MM.1S (cell line): ENCODE results near the gene PSMB8.

Source experiments
- DNase-seq: peaks from one replicate; pipeline ENCODE4 v3.0.0-alpha.2; 2015
- H2AFZ ChIP-seq: fragments of 300-600 bp; sonication (generic); 2 replicates; pipeline ENCODE4 v1.6.0; 2016; ENCODE audit warnings: antibody characterized with exemption, low read length
- H3F3A ChIP-seq: fragments of 300-600 bp; sonication (generic); 2 replicates; pipeline ENCODE4 v1.6.1; 2016; ENCODE audit warnings: mild to moderate bottlenecking, antibody characterized with exemption, low read length, moderate library complexity, mixed read lengths; ENCODE audit not compliant: insufficient read depth
- H3K27ac ChIP-seq: fragments of 300-600 bp; sonication (generic); 2 replicates; pipeline ENCODE4 v1.5.1; 2016; ENCODE audit warnings: mild to moderate bottlenecking, low read length
- H3K27me3 ChIP-seq: fragments of 300-600 bp; sonication (generic); replicated peaks from 2 replicates; pipeline ENCODE4 v1.6.0; 2016; ENCODE audit warnings: low read length; ENCODE audit not compliant: insufficient read depth
- H3K36me3 ChIP-seq: fragments of 300-600 bp; sonication (generic); replicated peaks from 2 replicates; pipeline ENCODE4 v1.6.1; 2016; ENCODE audit warnings: mild to moderate bottlenecking, low read length, mixed read lengths; ENCODE audit not compliant: insufficient read depth
- H3K4me1 ChIP-seq: fragments of 300-600 bp; sonication (generic); 2 replicates; pipeline ENCODE4 v1.6.1; 2016; ENCODE audit warnings: low read length, mixed read lengths
- H3K4me2 ChIP-seq: fragments of 300-600 bp; sonication (generic); 2 replicates; pipeline ENCODE4 v1.6.0; 2016; ENCODE audit warnings: low read depth, low read length
- H3K4me3 ChIP-seq: fragments of 300-600 bp; sonication (generic); 2 replicates; pipeline ENCODE4 v1.5.1; 2016; ENCODE audit warnings: low read length, mixed read lengths
- H3K79me2 ChIP-seq: fragments of 300-600 bp; sonication (generic); 2 replicates; pipeline ENCODE4 v1.6.1; 2016; ENCODE audit warnings: mixed run types, low read length, mixed read lengths
- H3K9ac ChIP-seq: fragments of 300-600 bp; sonication (generic); 2 replicates; pipeline ENCODE4 v1.6.1; 2016; ENCODE audit warnings: low read length, mixed read lengths
- H3K9me2 ChIP-seq: fragments of 300-600 bp; sonication (generic); replicated peaks from 2 replicates; pipeline ENCODE4 v1.6.1; 2016; ENCODE audit warnings: mild to moderate bottlenecking, low read length, mixed read lengths; ENCODE audit not compliant: insufficient read depth
- H3K9me3 ChIP-seq: fragments of 300-600 bp; sonication (generic); replicated peaks from 2 replicates; pipeline ENCODE4 v1.6.1; 2016; ENCODE audit warnings: mild to moderate bottlenecking, low read length, mixed read lengths; ENCODE audit not compliant: insufficient read depth
- H4K20me1 ChIP-seq: fragments of 300-600 bp; sonication (generic); 2 replicates; pipeline ENCODE4 v1.6.1; 2016; ENCODE audit warnings: mild to moderate bottlenecking, low read length, moderate library complexity, mixed read lengths; ENCODE audit not compliant: insufficient read depth
- CTCF ChIP-seq: fragments of 300-600 bp; sonication (generic); IDR thresholded peaks from 2 replicates; pipeline ENCODE4 v1.5.1; 2016; ENCODE audit warnings: antibody characterized with exemption, low read length, mixed read lengths
- EZH2 ChIP-seq: fragments of 300-600 bp; sonication (generic); optimal IDR thresholded peaks from 2 replicates; pipeline ENCODE3; 2017; ENCODE audit warnings: low read depth, mild to moderate bottlenecking, antibody characterized with exemption, low read length, mixed read lengths
- EZH2phosphoT487 ChIP-seq: fragments of 300-600 bp; sonication (generic); IDR thresholded peaks from 2 replicates; pipeline ENCODE4 v1.6.1; 2018; ENCODE audit warnings: antibody characterized with exemption, low read length

Gene PSMB8

GRCh38 chr6:32888576-32888975 is 44.7 kb upstream of the PSMB8 start:
- no peaks in the 10 kb centered on the region for H3K79me2 ChIP-seq
- no peaks in the 10 kb centered on the region for H3F3A ChIP-seq
- peaks cover 7% of the 10 kb centered on the region; the same call in 1 of the 2 replicates for H3K27me3 ChIP-seq
- no peak overlapping the region for H3K4me3 ChIP-seq
- no peaks in the 10 kb centered on the region for H3K9me3 ChIP-seq
- H2AFZ ChIP-seq: no peak overlapping the region
- no peak overlapping the region for H3K27ac ChIP-seq
- no peaks in the 10 kb centered on the region for H3K36me3 ChIP-seq
- H3K4me1 ChIP-seq: no peaks in the 10 kb centered on the region
- TF ChIP-seq CTCF (no peak), EZH2 (no peak), EZH2phosphoT487 (no peak)
- no peak for DNase-seq
- no peaks in the 10 kb centered on the region for H4K20me1 ChIP-seq
- H3K9ac ChIP-seq: no peak overlapping the region
- no peak overlapping the region for H3K4me2 ChIP-seq
- H3K9me2 ChIP-seq: no peaks in the 10 kb centered on the region

- Histone ChIP-seq H3K4me2 (no peak overlapping the region), H3K79me2 (no peaks in the 10 kb centered on the region), H2AFZ (no peak overlapping the region), H3K4me1 (no peaks in the 10 kb centered on the region), H3K27ac (no peak overlapping the region), H3K4me3 (no peak overlapping the region), H4K20me1 (no peaks in the 10 kb centered on the region), H3K36me3 (no peaks in the 10 kb centered on the region), H3K27me3 (peaks cover 7% of the 10 kb centered on the region; the same call in 1 of the 2 replicates), H3F3A (no peaks in the 10 kb centered on the region), H3K9ac (no peak overlapping the region), H3K9me3 (no peaks in the 10 kb centered on the region), H3K9me2 (no peaks in the 10 kb centered on the region)
- DNase-seq: no peak
- TF ChIP-seq EZH2 (no peak), EZH2phosphoT487 (no peak)
Observed at GRCh38 chr6:32887616-32888015, 43.8 kb upstream of the PSMB8 start.

DNA sequence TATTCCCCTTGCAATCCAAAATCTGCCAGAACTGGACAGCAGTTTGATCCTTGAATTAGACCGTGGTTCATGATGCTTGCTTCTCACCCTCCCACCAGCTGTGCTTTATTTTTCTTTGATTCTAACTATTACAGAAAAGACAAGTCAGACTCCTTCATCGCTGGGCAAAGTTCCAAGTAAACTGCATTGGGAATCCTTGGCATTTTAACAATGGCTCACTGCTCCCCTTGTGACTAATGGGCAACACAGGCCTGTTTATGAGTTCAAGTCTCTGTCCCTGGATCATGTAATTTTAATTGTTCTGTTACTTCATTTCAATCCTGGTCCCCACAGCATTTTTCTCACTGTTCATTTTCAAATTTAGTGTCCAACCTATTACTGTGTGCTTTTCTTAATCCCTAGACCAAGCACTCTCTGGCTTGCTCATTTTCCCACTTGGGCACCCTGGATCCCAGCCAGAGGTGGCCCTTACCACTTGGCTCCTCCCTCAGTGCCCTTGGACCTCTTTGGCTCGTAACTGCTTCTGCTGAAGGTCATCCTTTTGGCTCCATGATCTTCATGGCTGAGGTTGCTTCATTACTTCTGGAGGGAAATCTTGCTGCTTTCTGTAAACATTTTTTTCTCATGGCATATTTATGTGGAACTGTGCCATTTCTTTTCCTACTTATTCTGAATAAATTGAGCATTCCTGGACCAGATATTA is 43.0 kb upstream of the PSMB8 start:
- Histone ChIP-seq H3K27me3 (peaks cover 7% of the 10 kb centered on the region; the same call in 1 of the 2 replicates), H3K9me2 (no peaks in the 10 kb centered on the region), H3K9me3 (no peaks in the 10 kb centered on the region), H3K4me3 (no peak overlapping the region), H4K20me1 (no peaks in the 10 kb centered on the region), H3K27ac (no peak overlapping the region), H3K79me2 (no peaks in the 10 kb centered on the region), H3F3A (no peaks in the 10 kb centered on the region), H3K4me1 (no peaks in the 10 kb centered on the region), H3K9ac (no peak overlapping the region), H3K4me2 (no peak overlapping the region), H2AFZ (no peak overlapping the region), H3K36me3 (no peaks in the 10 kb centered on the region)
- DNase-seq: no peak
- TF ChIP-seq EZH2phosphoT487 (no peak), EZH2 (no peak), CTCF (no peak)

DNA sequence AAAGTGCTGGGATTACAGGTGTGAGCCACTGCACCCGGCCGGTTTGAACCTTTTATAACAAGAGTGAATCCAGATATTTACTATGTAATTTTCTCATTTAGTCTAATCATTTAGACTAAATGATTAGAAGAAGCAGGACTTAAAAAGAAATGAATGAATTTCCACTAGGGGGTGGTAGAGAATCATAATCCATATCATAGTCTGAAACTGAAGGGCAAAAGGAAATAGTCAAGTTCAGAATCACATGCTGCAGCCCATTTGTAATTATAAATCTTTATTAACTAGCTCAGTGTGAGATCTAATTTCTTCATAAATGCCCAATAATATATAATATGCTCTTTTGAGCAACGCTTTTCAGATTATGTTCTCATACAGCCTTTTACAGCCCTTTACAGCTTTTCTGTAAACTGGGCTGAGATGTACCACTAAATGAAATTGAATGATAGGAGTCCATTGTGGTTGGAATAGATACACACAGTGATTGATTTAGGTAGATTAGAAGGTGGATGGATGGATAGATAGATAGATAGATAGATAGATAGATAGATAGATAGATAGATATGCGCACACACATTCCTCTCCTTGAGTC is 41.9 kb upstream of the PSMB8 start:
- peak; percentile 72 for DNase-seq
- H3K4me3 ChIP-seq: no peak overlapping the region
- peaks cover 7% of the 10 kb centered on the region; the same call in 1 of the 2 replicates for H3K27me3 ChIP-seq
- H3K4me1 ChIP-seq: 0 out of 2 replicates have a peak, but pooled peaks cover 2% of the 10 kb centered on the region
- no peaks in the 10 kb centered on the region for H3K9me3 ChIP-seq
- no peak overlapping the region for H3K27ac ChIP-seq
- no peaks in the 10 kb centered on the region for H3K9me2 ChIP-seq
- H3K4me2 ChIP-seq: no peak overlapping the region
- TF ChIP-seq EZH2phosphoT487 (no peak), EZH2 (no peak), CTCF (peak; percentile 60)
- H3K9ac ChIP-seq: no peak overlapping the region
- H3K36me3 ChIP-seq: no peaks in the 10 kb centered on the region
- no peak overlapping the region for H2AFZ ChIP-seq
- H3K79me2 ChIP-seq: no peaks in the 10 kb centered on the region
- H4K20me1 ChIP-seq: no peaks in the 10 kb centered on the region
- no peaks in the 10 kb centered on the region for H3F3A ChIP-seq
